GM12875 (cell line): ENCODE measurements around the gene SMIM41.

Experiments
- H3K4me3 ChIP-seq: one replicate; pipeline ENCODE4 v1.5.1; 2011; ENCODE audit warnings: low read depth, low read length, control low read depth
- TF ChIP-seq, protein P1 (sequence below): IDR thresholded peaks from 2 replicates; pipeline ENCODE4 v1.5.1; 2011; ENCODE audit warnings: low read depth, mild to moderate bottlenecking, control low read depth, inconsistent platforms, low read length, moderate library complexity, borderline replicate concordance; ENCODE audit not compliant: insufficient read depth

Gene SMIM41

DNA sequence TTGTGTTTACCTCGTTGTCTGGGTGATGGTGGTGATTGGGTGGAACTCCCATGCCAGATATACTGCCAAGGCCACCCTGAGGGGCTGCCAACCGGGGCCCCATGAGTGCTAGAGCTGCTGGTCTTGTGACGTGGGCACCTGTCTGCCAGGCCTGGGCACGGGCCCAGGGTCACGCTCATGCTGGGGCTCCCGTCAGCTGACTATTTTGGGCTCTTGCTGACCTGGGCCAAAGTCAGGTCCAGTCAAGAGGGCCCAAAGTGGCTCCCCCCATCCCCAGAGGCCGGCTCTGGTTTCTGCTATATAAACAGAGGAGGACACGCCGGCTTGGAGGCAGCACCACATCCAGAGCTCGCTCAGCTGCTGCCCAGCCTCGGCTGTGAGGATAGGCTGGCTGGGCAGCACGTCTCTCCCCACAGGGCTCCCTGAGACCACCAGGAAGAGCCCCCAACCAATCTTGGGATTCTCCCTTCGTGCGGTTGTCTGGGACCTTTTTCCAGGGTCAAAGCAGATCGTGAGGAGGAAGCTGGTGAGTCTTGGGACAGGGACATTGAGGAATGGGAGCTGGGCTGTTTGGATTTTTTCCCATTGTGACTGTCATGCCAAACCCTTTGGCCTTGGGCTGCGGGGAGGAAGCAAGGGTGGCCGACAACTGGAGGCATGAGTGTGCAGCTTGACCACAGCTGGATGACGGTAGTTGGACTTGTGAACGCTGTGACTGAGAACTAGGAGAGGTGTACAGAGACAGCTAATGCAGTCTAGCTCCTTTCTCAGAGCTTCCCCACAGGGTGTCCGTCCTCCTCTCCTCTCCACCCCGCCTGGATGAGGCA, 35.9 kb upstream of the SMIM41 start:
- H3K4me3 ChIP-seq: no peak overlapping the region
- TF ChIP-seq, protein P1, sequence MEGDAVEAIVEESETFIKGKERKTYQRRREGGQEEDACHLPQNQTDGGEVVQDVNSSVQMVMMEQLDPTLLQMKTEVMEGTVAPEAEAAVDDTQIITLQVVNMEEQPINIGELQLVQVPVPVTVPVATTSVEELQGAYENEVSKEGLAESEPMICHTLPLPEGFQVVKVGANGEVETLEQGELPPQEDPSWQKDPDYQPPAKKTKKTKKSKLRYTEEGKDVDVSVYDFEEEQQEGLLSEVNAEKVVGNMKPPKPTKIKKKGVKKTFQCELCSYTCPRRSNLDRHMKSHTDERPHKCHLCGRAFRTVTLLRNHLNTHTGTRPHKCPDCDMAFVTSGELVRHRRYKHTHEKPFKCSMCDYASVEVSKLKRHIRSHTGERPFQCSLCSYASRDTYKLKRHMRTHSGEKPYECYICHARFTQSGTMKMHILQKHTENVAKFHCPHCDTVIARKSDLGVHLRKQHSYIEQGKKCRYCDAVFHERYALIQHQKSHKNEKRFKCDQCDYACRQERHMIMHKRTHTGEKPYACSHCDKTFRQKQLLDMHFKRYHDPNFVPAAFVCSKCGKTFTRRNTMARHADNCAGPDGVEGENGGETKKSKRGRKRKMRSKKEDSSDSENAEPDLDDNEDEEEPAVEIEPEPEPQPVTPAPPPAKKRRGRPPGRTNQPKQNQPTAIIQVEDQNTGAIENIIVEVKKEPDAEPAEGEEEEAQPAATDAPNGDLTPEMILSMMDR: no peak

DNA sequence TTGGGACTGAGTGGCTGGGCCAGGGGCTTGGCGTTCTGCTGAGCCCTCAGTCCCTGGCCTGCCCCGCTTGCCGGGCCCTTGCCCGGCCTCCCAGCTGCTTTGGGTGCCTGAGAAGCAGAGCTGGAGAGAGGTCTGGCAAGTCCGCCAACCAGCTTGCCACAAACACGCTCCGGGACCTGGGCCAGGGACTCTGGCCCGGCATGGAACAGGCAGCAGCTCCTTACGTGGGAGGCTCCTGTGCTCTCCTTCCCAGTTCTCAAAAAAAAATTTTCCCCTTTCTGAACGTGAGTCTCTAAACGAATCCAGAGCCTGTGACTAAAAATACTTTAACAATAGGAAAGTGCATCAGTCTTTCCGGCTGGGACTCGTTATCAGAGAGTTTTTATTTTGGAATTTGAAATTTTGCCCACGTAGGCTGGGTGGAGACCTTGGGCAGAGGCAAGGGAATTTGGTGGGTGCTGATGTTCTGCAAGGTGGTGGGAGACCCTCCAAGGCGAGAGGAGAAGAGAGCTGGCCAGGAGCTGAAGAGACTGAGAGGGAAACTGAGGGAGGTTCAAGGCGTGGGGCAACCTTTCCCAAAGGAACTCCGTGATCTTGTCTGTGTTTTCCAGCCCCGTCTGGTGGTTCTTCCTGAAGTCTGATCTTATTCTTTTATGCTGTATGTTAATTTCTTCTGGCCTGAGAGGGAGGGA, 35.1 kb upstream of the SMIM41 start:
- no peak overlapping the region for H3K4me3 ChIP-seq
- TF ChIP-seq, protein P1: no peak

DNA sequence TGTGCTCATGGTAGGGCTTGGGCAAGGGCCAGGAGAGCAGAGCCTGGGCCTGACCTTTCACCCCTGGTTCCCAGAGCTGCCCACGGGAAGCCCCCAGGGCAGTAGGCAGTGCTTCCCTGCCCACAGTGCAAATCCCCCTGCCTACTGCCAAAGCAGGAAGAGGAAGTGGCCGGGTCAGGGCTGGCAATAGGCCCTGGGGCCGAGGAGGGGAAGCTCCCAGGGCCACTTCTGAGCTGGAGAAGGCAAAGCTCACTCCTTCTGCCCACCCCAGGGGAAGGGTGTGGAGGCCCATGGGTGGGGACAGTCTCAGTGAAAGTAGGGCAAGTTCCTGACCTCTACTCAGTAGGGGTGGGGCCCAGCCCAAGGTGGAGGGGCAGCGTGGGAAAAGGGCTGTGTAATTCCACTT, 33.7 kb upstream of the SMIM41 start:
- TF ChIP-seq, protein P1: no peak
- no peak overlapping the region for H3K4me3 ChIP-seq

DNA sequence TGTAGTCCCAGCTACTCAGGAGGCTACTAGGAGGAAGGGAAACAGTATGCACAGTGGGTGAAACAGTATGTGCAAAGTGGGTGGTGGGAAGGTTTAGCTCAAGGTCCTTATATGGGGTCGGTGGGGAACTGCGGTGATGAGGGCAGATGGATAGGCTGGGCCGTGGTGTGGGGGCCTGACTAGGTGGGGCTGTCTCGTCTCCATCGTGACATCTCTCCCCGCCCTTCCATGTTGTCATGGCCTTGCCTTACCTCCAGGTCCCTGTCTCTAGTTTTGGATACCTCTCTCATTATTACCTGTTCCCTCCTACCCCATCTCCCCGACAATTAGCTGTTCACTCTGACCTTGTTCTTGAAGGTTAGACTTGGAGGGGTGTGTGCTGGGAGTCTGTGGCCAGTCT, 32.6 kb upstream of the SMIM41 start:
- TF ChIP-seq, protein P1: no peak

DNA sequence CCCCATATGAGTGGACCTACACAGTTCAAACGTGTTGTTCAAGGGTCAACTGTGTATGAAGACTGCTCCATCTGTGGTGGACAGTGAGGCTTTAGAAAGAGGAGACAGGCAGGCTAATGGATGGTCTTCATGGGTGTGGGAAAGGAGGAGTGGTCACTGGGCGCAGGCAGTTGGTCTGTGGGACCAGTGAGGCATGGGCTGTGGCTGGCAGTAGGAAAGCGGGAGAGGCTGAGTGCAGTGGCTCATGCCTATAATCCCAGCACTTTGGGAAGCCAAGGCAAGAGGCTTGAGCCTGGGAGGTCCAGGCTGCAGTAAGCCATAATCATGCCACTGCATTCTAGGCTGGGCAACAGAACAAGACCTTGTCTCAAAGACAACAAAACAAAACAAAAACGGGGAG, 30.2 kb upstream of the SMIM41 start:
- no peak overlapping the region for H3K4me3 ChIP-seq
- TF ChIP-seq, protein P1: no peak

More for the DNA sequence above, 32.6 kb upstream of the SMIM41 start:
- no peak overlapping the region for H3K4me3 ChIP-seq

DNA sequence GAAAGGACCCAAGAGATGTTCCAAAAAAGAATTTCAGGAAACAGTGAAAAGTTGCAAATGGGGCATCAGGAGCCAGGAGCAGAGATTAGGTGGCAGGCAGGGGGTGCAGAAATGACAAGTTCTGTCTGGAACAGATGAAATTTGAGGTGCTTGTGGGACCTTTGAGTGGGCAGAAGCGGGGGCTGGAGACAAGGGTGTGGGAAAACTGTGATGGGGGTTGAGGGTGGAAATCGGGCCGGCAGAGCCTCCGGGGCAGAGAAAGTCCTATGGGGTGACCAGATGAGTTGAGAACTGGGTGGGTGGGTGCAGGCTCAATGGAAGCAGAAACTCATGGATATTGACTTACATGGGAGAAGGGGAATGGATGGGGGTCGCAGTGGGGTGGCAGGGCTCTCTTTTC, 29.8 kb upstream of the SMIM41 start:
- no peak overlapping the region for H3K4me3 ChIP-seq
- TF ChIP-seq, protein P1: no peak
